Cardiac muscle cell (in vitro differentiated cells and primary cell): ENCODE data around the gene ARHGEF33. TPM values are rescaled to one million over a fixed set of nuclear protein-coding genes. Genes with fewer than 3 reads are reported as not detected.

ENCODE experiments used
- DNase-seq, 2 donors: peaks; one replicate each; pipeline versions ENCODE4 v3.0.0 to v3.0.0-alpha.2; 2010 to 2017; ENCODE audit warnings: low read depth in 1 of 2, low spot score in 1 of 2
- H3K27ac ChIP-seq: fragments of 200-600 bp; sonication (generic); 2 replicates; pipeline ENCODE4 v1.5.1; 2016
- H3K27me3 ChIP-seq: fragments of 200-600 bp; sonication (generic); 2 replicates; pipeline ENCODE4 v1.6.0; 2016; ENCODE audit warnings: control low read depth
- H3K36me3 ChIP-seq: fragments of 200-600 bp; sonication (generic); 2 replicates; pipeline ENCODE4 v1.5.1; 2016; ENCODE audit warnings: control low read depth
- H3K4me1 ChIP-seq: fragments of 200-600 bp; sonication (generic); 2 replicates; pipeline ENCODE4 v1.8.1; 2017; ENCODE audit warnings: low read depth, mild to moderate bottlenecking, mixed run types
- H3K4me3 ChIP-seq: fragments of 200-600 bp; sonication (generic); 2 replicates; pipeline ENCODE4 v1.5.1; 2016; ENCODE audit warnings: mild to moderate bottlenecking
- H3K9me3 ChIP-seq: fragments of 200-600 bp; sonication (generic); 2 replicates; pipeline ENCODE4 v1.5.1; 2017; ENCODE audit warnings: low read depth, mild to moderate bottlenecking, control low read depth
- CTCF ChIP-seq: IDR thresholded peaks from 2 replicates; pipeline ENCODE4 v1.5.1; 2012; ENCODE audit warnings: low read depth, mild to moderate bottlenecking, low read length
- polyA plus RNA-seq: library from polyadenylated mRNA; unstranded; fragments of >200 nt; fragmentation: Nextera tagmentation; extraction: Ambion mirVana; gene quantifications from 2 replicates; pipeline ENCODE4 v1.2.1, GENCODE V29; 2016
- total RNA-seq: library from RNA; depleted of rRNA; stranded (reverse); fragments of >200 nt; gene quantifications from 2 replicates; pipeline ENCODE4 v1.2.3, GENCODE V29; 2016

ARHGEF33 gene
- total and polyA plus RNA-seq, 2 experiments from 2014 or later: 1.0 TPM

- no peak for DNase-seq
- no peak overlapping the region for H3K4me3 ChIP-seq
- no peak for TF ChIP-seq CTCF
Measured at GRCh38 chr2:38957972-38958371, 68.3 kb downstream of the ARHGEF33 start.

GRCh38 chr2:38959466-38959865 lies 69.8 kb downstream of the ARHGEF33 start:
- Histone ChIP-seq H3K9me3 (no peaks in the 10 kb centered on the region), H3K4me3 (no peak overlapping the region), H3K4me1 (no peaks in the 10 kb centered on the region), H3K36me3 (no peaks in the 10 kb centered on the region), H3K27me3 (peaks cover 11% of the 10 kb centered on the region), H3K27ac (no peak overlapping the region)
- DNase-seq: no peak
- no peak for TF ChIP-seq CTCF

More at GRCh38 chr2:38957972-38958371, 68.3 kb downstream of the ARHGEF33 start:
- Histone ChIP-seq H3K4me1 (no peaks in the 10 kb centered on the region), H3K27ac (no peak overlapping the region), H3K27me3 (peaks cover 11% of the 10 kb centered on the region), H3K9me3 (no peaks in the 10 kb centered on the region), H3K36me3 (no peaks in the 10 kb centered on the region)

- H3K4me1 ChIP-seq: no peaks in the 10 kb centered on the region
- H3K9me3 ChIP-seq: no peaks in the 10 kb centered on the region
- no peaks in the 10 kb centered on the region for H3K36me3 ChIP-seq
- TF ChIP-seq CTCF: peak; percentile 8
- peak; percentile 30 to 96 for DNase-seq
- H3K27me3 ChIP-seq: peaks cover 11% of the 10 kb centered on the region
- H3K4me3 ChIP-seq: no peak overlapping the region
- H3K27ac ChIP-seq: no peak overlapping the region
Measured at GRCh38 chr2:38959938-38960608, 70.4 kb downstream of the ARHGEF33 start.

- Histone ChIP-seq H3K4me3 (no peak overlapping the region), H3K36me3 (no peaks in the 10 kb centered on the region)
- DNase-seq: no peak
Measured at GRCh38 chr2:38960609-38961320, 71.1 kb downstream of the ARHGEF33 start.

GRCh38 chr2:38966006-38966405 lies 76.3 kb downstream of the ARHGEF33 start:
- Histone ChIP-seq H3K27ac (no peak overlapping the region), H3K4me1 (no peaks in the 10 kb centered on the region), H3K27me3 (no peaks in the 10 kb centered on the region), H3K4me3 (no peak overlapping the region), H3K9me3 (no peaks in the 10 kb centered on the region), H3K36me3 (no peaks in the 10 kb centered on the region)
- TF ChIP-seq CTCF: no peak
- no peak for DNase-seq

More at GRCh38 chr2:38960609-38961320, 71.1 kb downstream of the ARHGEF33 start:
- H3K27me3 ChIP-seq: peaks cover 11% of the 10 kb centered on the region
- no peak overlapping the region for H3K27ac ChIP-seq
- H3K9me3 ChIP-seq: no peaks in the 10 kb centered on the region
- H3K4me1 ChIP-seq: no peaks in the 10 kb centered on the region
- no peak for TF ChIP-seq CTCF
